CD4-positive, alpha-beta T cell (primary cell): Measurements from ENCODE around the gene NKAIN1. TPM values are rescaled to one million over a fixed set of nuclear protein-coding genes. Genes with fewer than 3 reads are reported as not detected.

Experiments
- ATAC-seq: fragments of 200-7000 bp; cut with Tn5 transposase; one replicate; pipeline ENCODE4 v1.10.0; 2022; ENCODE audit warnings: mild to moderate bottlenecking; ENCODE audit not compliant: poor library complexity
- CTCF ChIA-PET: fragments of 350-600 bp; sonication (Branson Sonifier 250); formaldehyde crosslinking; loops from one replicate; lab custom pipeline; 2021; ENCODE audit warnings: antibody characterized with exemption, inconsistent platforms; lab: Charles Lee
- POLR2A ChIA-PET: fragments of 350-600 bp; sonication (Branson Sonifier 250); formaldehyde crosslinking; loops from one replicate; lab custom pipeline; 2021; ENCODE audit warnings: antibody characterized with exemption, inconsistent platforms; lab: Charles Lee
- DNase-seq, 14 experiments: peaks; one replicate each; pipeline ENCODE4 v3.0.0-alpha.2; 2013 to 2020; ENCODE audit warnings: mixed read lengths in 2 of 14
- H3K27ac ChIP-seq, 2 donors: one replicate each; pipeline versions ENCODE4 v1.5.1 to v1.7.0; 2013; ENCODE audit warnings: low read length in 2 of 2, low read depth in 1 of 2, mild to moderate bottlenecking in 1 of 2
- H3K27me3 ChIP-seq, 2 experiments: 1 replicate in 1 of 2; 2 replicates in 1 of 2; pipeline versions ENCODE4 v1.6.1 to v1.7.0; 2013; ENCODE audit warnings: low read length in 2 of 2, control low read depth in 1 of 2, mild to moderate bottlenecking in 1 of 2, moderate library complexity in 1 of 2; ENCODE audit not compliant: insufficient read depth in 2 of 2, control insufficient read depth in 1 of 2
- H3K36me3 ChIP-seq: one replicate; pipeline ENCODE4 v1.6.1; 2013; ENCODE audit warnings: low read length, control low read depth; ENCODE audit not compliant: insufficient read depth
- H3K4me1 ChIP-seq: one replicate; pipeline ENCODE4 v1.6.1; 2013; ENCODE audit warnings: low read length, control low read depth; ENCODE audit not compliant: insufficient read depth
- H3K4me3 ChIP-seq: one replicate; pipeline ENCODE4 v1.5.1; 2013; ENCODE audit warnings: mild to moderate bottlenecking, low read length, moderate library complexity
- H3K9me3 ChIP-seq, 2 experiments: 1 replicate in 1 of 2; 2 replicates in 1 of 2; pipeline versions ENCODE4 v1.6.1 to v1.7.0; 2013; ENCODE audit warnings: low read length in 2 of 2, mild to moderate bottlenecking in 2 of 2, control low read depth in 1 of 2, moderate library complexity in 1 of 2; ENCODE audit not compliant: control insufficient read depth in 1 of 2, insufficient read depth in 1 of 2
- H3K27ac Mint-ChIP-seq: one replicate; pipeline ENCODE4 v1.8.0; 2020; ENCODE audit warnings: mixed read lengths
- H3K27me3 Mint-ChIP-seq: one replicate; pipeline ENCODE4 v1.8.0; 2021; ENCODE audit warnings: mixed read lengths
- H3K36me3 Mint-ChIP-seq: one replicate; pipeline ENCODE4 v1.8.0; 2021; ENCODE audit warnings: low read depth, mixed read lengths
- H3K4me1 Mint-ChIP-seq: one replicate; pipeline ENCODE4 v1.8.0; 2021; ENCODE audit warnings: low read depth, mixed read lengths
- H3K4me3 Mint-ChIP-seq: one replicate; pipeline ENCODE4 v1.8.0; 2020; ENCODE audit warnings: mild to moderate bottlenecking, mixed read lengths
- H3K9me3 Mint-ChIP-seq: one replicate; pipeline ENCODE4 v1.8.0; 2020; ENCODE audit warnings: mixed read lengths
- CTCF ChIP-seq: fragments of 200-600 bp; IDR thresholded peaks from one replicate; pipeline ENCODE4 v1.8.0; 2022; ENCODE audit warnings: antibody characterized with exemption, mild to moderate bottlenecking
- intact Hi-C, 2 experiments: fragments of 100-400 bp; cut with DNase I in 1 of 2; cut with micrococcal nuclease in 1 of 2; formaldehyde crosslinking; loops; one replicate each; pipeline versions ENCODE4 v1.15.1 to v1.9.0; 2023 to 2025; cut with DNase I, micrococcal nuclease
- total RNA-seq, 174 experiments: library from RNA in 2 of 174; stranded (reverse) in 2 of 174; gene quantifications; one replicate each; pipeline ENCODE4 v1.2.3 and lab custom pipeline; 2021 to 2026

The NKAIN1 gene
- total RNA-seq, 2 experiments from 2014 or later, result not detected

GRCh38 chr1:31152181-31152795 lies 87.4 kb downstream of the NKAIN1 start:
- no peaks in the 10 kb centered on the region for H3K9me3 ChIP-seq

DNA sequence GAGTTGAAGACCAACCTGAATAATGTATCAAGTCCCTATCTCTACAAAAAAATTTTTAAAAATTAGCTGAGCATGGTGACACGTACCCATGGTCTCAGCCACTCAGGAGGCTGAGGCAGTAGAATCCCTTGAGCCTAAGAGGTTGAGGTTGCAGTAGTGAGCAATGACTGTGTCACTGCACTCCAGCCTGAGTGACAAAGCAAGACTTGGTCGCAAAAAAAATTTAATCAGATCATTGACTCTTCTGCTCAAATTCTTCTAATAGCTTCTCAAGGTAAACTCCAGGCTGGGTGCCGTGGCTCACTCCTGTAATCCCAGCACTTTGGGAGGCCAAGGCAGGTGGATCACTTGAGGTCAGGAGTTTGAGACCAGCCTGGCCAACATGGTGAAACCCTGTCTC lies 88.3 kb downstream of the NKAIN1 start:
- no peaks in the 10 kb centered on the region for H3K36me3 Mint-ChIP-seq
- Histone ChIP-seq H3K4me3 (no peak overlapping the region), H3K27ac (no peak overlapping the region), H3K27me3 (no peaks in the 10 kb centered on the region), H3K9me3 (no peaks in the 10 kb centered on the region), H3K4me1 (peaks cover 14% of the 10 kb centered on the region), H3K36me3 (no peaks in the 10 kb centered on the region)
- no peak overlapping the region for H3K4me3 Mint-ChIP-seq
- intact Hi-C loops, result loop anchor here in 1 of 2 experiments (10.0 kb wide), 2 partner anchors 367 to 437 kb away; no protein-coding TSS in a partner anchor
- H3K27ac Mint-ChIP-seq, result no peak overlapping the region
- no peaks in the 10 kb centered on the region for H3K9me3 Mint-ChIP-seq
- no peaks in the 10 kb centered on the region for H3K27me3 Mint-ChIP-seq
- TF ChIP-seq CTCF, result no peak
- ChIA-PET POLR2A (interaction anchor here (0.8 kb wide), 1 partner anchor 87 kb away, joined by 3 read pairs; no protein-coding TSS in a partner anchor), CTCF (interaction anchor here (0.6 kb wide), 1 partner anchor 65 kb away, joined by 3 read pairs; no protein-coding TSS in a partner anchor)
- DNase-seq (no peak), ATAC-seq (no peak)
- H3K4me1 Mint-ChIP-seq, result peaks cover 12% of the 10 kb centered on the region

More at GRCh38 chr1:31152181-31152795, 87.4 kb downstream of the NKAIN1 start:
- Mint-ChIP-seq H3K36me3 (no peaks in the 10 kb centered on the region), H3K27me3 (no peaks in the 10 kb centered on the region), H3K9me3 (no peaks in the 10 kb centered on the region), H3K4me3 (peak overlapping the region; percentile 12), H3K27ac (no peak overlapping the region), H3K4me1 (peaks cover 12% of the 10 kb centered on the region)
- ATAC-seq (no peak), DNase-seq (peak in 1 of 14 experiments; percentile 18)
- H3K36me3 ChIP-seq, result no peaks in the 10 kb centered on the region
- CTCF ChIA-PET, result interaction anchor here (1.1 kb wide), 1 partner anchor 29 kb away, joined by 3 read pairs; no protein-coding TSS in a partner anchor
- peaks cover 14% of the 10 kb centered on the region for H3K4me1 ChIP-seq
- no peak overlapping the region for H3K4me3 ChIP-seq
- POLR2A ChIA-PET, result interaction anchor here (0.6 to 0.7 kb wide), 2 partner anchors 12 to 260 kb away, joined by 3 read pairs; no protein-coding TSS in a partner anchor
- H3K27ac ChIP-seq, result no peak overlapping the region
- intact Hi-C loops, result loop anchor here in 1 of 2 experiments (10.0 kb wide), 2 partner anchors 367 to 437 kb away; no protein-coding TSS in a partner anchor
- no peak for TF ChIP-seq CTCF
- H3K27me3 ChIP-seq, result no peaks in the 10 kb centered on the region

GRCh38 chr1:31148409-31148808 lies 91.3 kb downstream of the NKAIN1 start:
- H3K4me1 Mint-ChIP-seq, result no peaks in the 10 kb centered on the region
- no peak for DNase-seq
- POLR2A ChIA-PET, result no interaction called here
- CTCF ChIA-PET, result no interaction called here
- Histone ChIP-seq H3K27me3 (no peaks in the 10 kb centered on the region), H3K27ac (no peak overlapping the region), H3K4me1 (no peaks in the 10 kb centered on the region), H3K9me3 (no peaks in the 10 kb centered on the region), H3K36me3 (no peaks in the 10 kb centered on the region), H3K4me3 (no peak overlapping the region)
- no peaks in the 10 kb centered on the region for H3K27me3 Mint-ChIP-seq
- no peak for TF ChIP-seq CTCF
- ATAC-seq, result no peak
- no peaks in the 10 kb centered on the region for H3K36me3 Mint-ChIP-seq
- H3K4me3 Mint-ChIP-seq, result no peak overlapping the region
- intact Hi-C loops, result no loop called here
- no peaks in the 10 kb centered on the region for H3K9me3 Mint-ChIP-seq
- H3K27ac Mint-ChIP-seq, result no peak overlapping the region
